Ishikawa (cell line): Measurements from ENCODE around the gene FBXL22.

ENCODE experiments used
- CEBPB ChIP-seq: IDR thresholded peaks from 2 replicates; pipeline ENCODE4 v1.6.1; 2012
- CREB1 ChIP-seq: IDR thresholded peaks from 2 replicates; pipeline ENCODE4 v1.6.1; 2012; ENCODE audit warnings: low read depth
- EGR1 ChIP-seq: IDR thresholded peaks from 2 replicates; pipeline ENCODE4 v1.6.1; 2012
- EP300 ChIP-seq: IDR thresholded peaks from 2 replicates; pipeline ENCODE4 v1.6.1; 2012; ENCODE audit warnings: borderline replicate concordance
- FOXM1 ChIP-seq: IDR thresholded peaks from 2 replicates; pipeline ENCODE4 v1.6.1; 2012; ENCODE audit warnings: low read depth, borderline replicate concordance
- MAX ChIP-seq: IDR thresholded peaks from 2 replicates; pipeline ENCODE4 v1.6.1; 2012
- NFIC ChIP-seq: IDR thresholded peaks from 2 replicates; pipeline ENCODE4 v1.6.1; 2012
- RAD21 ChIP-seq: IDR thresholded peaks from 2 replicates; pipeline ENCODE4 v1.6.1; 2012; ENCODE audit warnings: low read depth
- REST ChIP-seq: IDR thresholded peaks from 2 replicates; pipeline ENCODE4 v1.6.1; 2012; ENCODE audit warnings: low read depth, mild to moderate bottlenecking
- TAF1 ChIP-seq: IDR thresholded peaks from 2 replicates; pipeline ENCODE4 v1.6.1; 2012; ENCODE audit warnings: low read depth, mild to moderate bottlenecking
- TCF12 ChIP-seq: IDR thresholded peaks from 2 replicates; pipeline ENCODE4 v1.6.1; 2012; ENCODE audit warnings: low read depth
- TEAD4 ChIP-seq: IDR thresholded peaks from 2 replicates; pipeline ENCODE4 v1.6.1; 2012
- USF1 ChIP-seq: IDR thresholded peaks from 2 replicates; pipeline ENCODE4 v1.6.1; 2012
- YY1 ChIP-seq: IDR thresholded peaks from 2 replicates; pipeline ENCODE4 v1.6.1; 2012; ENCODE audit warnings: low read depth
- ZBTB7A ChIP-seq: IDR thresholded peaks from 2 replicates; pipeline ENCODE4 v1.6.1; 2012; ENCODE audit warnings: low read depth

FBXL22 gene

GRCh38 chr15:63599401-63600000 is 2.3 kb downstream of the FBXL22 start:
- TF ChIP-seq RAD21 (peak; percentile 51), EGR1 (peak; percentile 47; the same call in 1 of the 2 replicates), USF1 (no peak; the same call in 1 of the 2 replicates), CEBPB (no peak), FOXM1 (no peak), TAF1 (no peak), REST (no peak), NFIC (no peak), YY1 (no peak), CREB1 (no peak), ZBTB7A (no peak), TCF12 (0 out of 2 replicates have a peak, but pooled peaks have one; percentile 19)

GRCh38 chr15:63600001-63600615 is 2.9 kb downstream of the FBXL22 start:
- no peak for TF ChIP-seq NFIC

- TF ChIP-seq EGR1 (peak; percentile 75), USF1 (peak; percentile 65), NFIC (no peak), ZBTB7A (no peak), TAF1 (peak; percentile 76), FOXM1 (no peak), YY1 (peak; percentile 59; the same call in 1 of the 2 replicates), MAX (peak; percentile 97), EP300 (no peak), RAD21 (no peak), CEBPB (no peak), REST (no peak), TCF12 (0 out of 2 replicates have a peak, but pooled peaks have one; percentile 14), TEAD4 (no peak; the same call in 1 of the 2 replicates), CREB1 (no peak)
These were observed 3.4 kb downstream of the FBXL22 start for GRCh38 chr15:63600616-63601025.

GRCh38 chr15:63601026-63601703 is 4.0 kb downstream of the FBXL22 start:
- no peak for TF ChIP-seq USF1
- no peak for TF ChIP-seq NFIC
- TF ChIP-seq RAD21, result no peak
- peak; percentile 78; the same call in 1 of the 2 replicates for TF ChIP-seq ZBTB7A
- no peak for TF ChIP-seq MAX
- TF ChIP-seq TEAD4, result no peak
- TF ChIP-seq CEBPB, result no peak

- no peak for TF ChIP-seq ZBTB7A
- TF ChIP-seq NFIC, result no peak
- TF ChIP-seq YY1, result no peak
- TF ChIP-seq MAX, result peak; percentile 9; the same call in 1 of the 2 replicates
- no peak for TF ChIP-seq RAD21
- TF ChIP-seq REST, result no peak
- TF ChIP-seq CEBPB, result no peak
- no peak for TF ChIP-seq TEAD4
These were observed 4.6 kb downstream of the FBXL22 start for GRCh38 chr15:63601704-63602185.
